Choroid plexus epithelial cell (primary cell): ENCODE data around the gene ZNF680.

Experiments used
- DNase-seq: peaks from one replicate; pipeline ENCODE4 v3.0.0-alpha.2; 2010; ENCODE audit warnings: low read depth
- H3K4me3 ChIP-seq: 2 replicates; pipeline ENCODE4 v1.5.1; 2011; ENCODE audit warnings: low read depth, mild to moderate bottlenecking, control low read depth, low read length, moderate library complexity
- CTCF ChIP-seq: conservative IDR thresholded peaks from 2 replicates; pipeline ENCODE4 v1.5.1; 2011; ENCODE audit warnings: low read depth, mild to moderate bottlenecking, control low read depth, inconsistent platforms, low read length, moderate library complexity

The ZNF680 gene

GRCh38 chr7:64603271-64603670, 40.4 kb upstream of the ZNF680 start:
- no peak for DNase-seq
- TF ChIP-seq CTCF: no peak
- no peak overlapping the region for H3K4me3 ChIP-seq

GRCh38 chr7:64602518-64602917, 39.6 kb upstream of the ZNF680 start:
- peak; percentile 30 for DNase-seq
- no peak for TF ChIP-seq CTCF
- H3K4me3 ChIP-seq: no peak overlapping the region

- peak; percentile 23 for DNase-seq
- H3K4me3 ChIP-seq: no peak overlapping the region
- TF ChIP-seq CTCF: no peak
Observed at GRCh38 chr7:64602086-64602485, 39.2 kb upstream of the ZNF680 start.

- no peak for TF ChIP-seq CTCF
- DNase-seq: no peak
- no peak overlapping the region for H3K4me3 ChIP-seq
Observed at GRCh38 chr7:64599359-64599758, 36.5 kb upstream of the ZNF680 start.

GRCh38 chr7:64590971-64591370, 28.1 kb upstream of the ZNF680 start:
- no peak overlapping the region for H3K4me3 ChIP-seq
- no peak for TF ChIP-seq CTCF
- DNase-seq: no peak

- DNase-seq: peak; percentile 81
- TF ChIP-seq CTCF: no peak
Observed at GRCh38 chr7:64581926-64582894, 19.3 kb upstream of the ZNF680 start.

GRCh38 chr7:64581391-64581790, 18.5 kb upstream of the ZNF680 start:
- no peak for TF ChIP-seq CTCF
- H3K4me3 ChIP-seq: no peak overlapping the region
- no peak for DNase-seq

More at GRCh38 chr7:64581926-64582894, 19.3 kb upstream of the ZNF680 start:
- no peak overlapping the region for H3K4me3 ChIP-seq
